Endodermal cell (in vitro differentiated cells): Measurements from ENCODE around the gene TPGS2. TPM values are rescaled to one million over a fixed set of nuclear protein-coding genes. Genes with fewer than 3 reads are reported as not detected.
A peak's percentile ranks its signal among the peaks of the same experiment; 100 is the strongest.
"Not testable (repeated sequence)": the region's sequence is repeated elsewhere in the genome, so short reads cannot be mapped to it uniquely, and the experiment has no call there.

Experiments used
- DNase-seq: peaks from one replicate; pipeline ENCODE4 v3.0.0-alpha.2; 2017
- H3K27ac ChIP-seq: 2 replicates; pipeline ENCODE4 v1.5.1; 2013; ENCODE audit warnings: mild to moderate bottlenecking, low read depth, low read length, moderate library complexity
- H3K27me3 ChIP-seq: 2 replicates; pipeline ENCODE4 v1.6.1; 2013; ENCODE audit warnings: mild to moderate bottlenecking, low read length, moderate library complexity; ENCODE audit not compliant: insufficient read depth, control insufficient read depth, poor library complexity, severe bottlenecking
- H3K36me3 ChIP-seq: 2 replicates; pipeline ENCODE4 v1.7.0; 2013; ENCODE audit warnings: mild to moderate bottlenecking, low read length, moderate library complexity; ENCODE audit not compliant: control insufficient read depth, insufficient read depth
- H3K4me1 ChIP-seq: one replicate; pipeline ENCODE4 v1.7.0; 2013; ENCODE audit warnings: low read length; ENCODE audit not compliant: control insufficient read depth, insufficient read depth
- H3K4me3 ChIP-seq: 2 replicates; pipeline ENCODE4 v1.5.1; 2013; ENCODE audit warnings: mild to moderate bottlenecking, low read length, moderate library complexity
- H3K9ac ChIP-seq: 2 replicates; pipeline ENCODE4 v1.6.1; 2013; ENCODE audit warnings: mild to moderate bottlenecking, low read length, moderate library complexity; ENCODE audit not compliant: poor library complexity, severe bottlenecking; ENCODE audit errors: extremely low read depth
- H3K9me3 ChIP-seq: 2 replicates; pipeline ENCODE4 v1.6.1; 2013; ENCODE audit warnings: mild to moderate bottlenecking, low read length, moderate library complexity; ENCODE audit not compliant: control insufficient read depth
- H3K27ac Mint-ChIP-seq: 2 replicates; pipeline ENCODE4 v1.8.0; 2020; ENCODE audit warnings: mixed read lengths
- H3K27me3 Mint-ChIP-seq: 2 replicates; pipeline ENCODE4 v1.8.0; 2021; ENCODE audit warnings: mild to moderate bottlenecking, mixed read lengths; ENCODE audit not compliant: insufficient read depth
- H3K36me3 Mint-ChIP-seq: 2 replicates; pipeline ENCODE4 v1.8.0; 2020; ENCODE audit warnings: low read depth, mixed read lengths
- H3K4me1 Mint-ChIP-seq: 2 replicates; pipeline ENCODE4 v1.8.0; 2020; ENCODE audit warnings: mixed read lengths
- H3K4me3 Mint-ChIP-seq: 2 replicates; pipeline ENCODE4 v1.8.0; 2020; ENCODE audit warnings: mild to moderate bottlenecking, moderate library complexity, mixed read lengths
- H3K9me3 Mint-ChIP-seq: 2 replicates; pipeline ENCODE4 v1.8.0; 2020; ENCODE audit warnings: mild to moderate bottlenecking, mixed read lengths
- CTCF ChIP-seq: fragments of 200-600 bp; sonication (generic); conservative IDR thresholded peaks from 2 replicates; pipeline ENCODE4 v1.5.0; 2021; ENCODE audit warnings: antibody characterized with exemption, mild to moderate bottlenecking
- WGBS, 2 experiments: methylation state at CpG; one replicate each; pipeline versions ENCODE4 v1.1.5 to v1.1.7; 2013; ENCODE audit warnings: missing lambda C conversion rate in 2 of 2, mixed read lengths in 1 of 2; ENCODE audit not compliant: insufficient coverage in 1 of 2, insufficient read length in 1 of 2; 5-methylcytosine and 5-hydroxymethylcytosine counted together
- total RNA-seq, 2 donors: library from RNA; stranded (reverse); fragmentation: NEBNext Ultra II Directional in 1 of 2; extraction: Animal tissue kit (Norgen Biotek cat#: 25700) in 1 of 2; gene quantifications; 2 replicates in 1 of 2; 3 replicates in 1 of 2; pipeline ENCODE4 v1.2.1, GENCODE V29; 2021

Gene TPGS2
- total RNA-seq, 2 donors from 2014 or later = 117 to 128 TPM

GRCh38 chr18:36818652-36819051 lies 10.2 kb downstream of the TPGS2 start:
- no peak for TF ChIP-seq CTCF
- no peak overlapping the region for H3K9ac ChIP-seq
- 93% methylated on average over 3 of the region's 3 CpGs; no CpG with 5 or more reads in 1 of the 2 experiments for WGBS, 2 experiments
- Mint-ChIP-seq H3K27ac (no peak overlapping the region), H3K4me3 (no peak overlapping the region), H3K4me1 (peaks cover 44% of the 10 kb centered on the region), H3K27me3 (no peaks in the 10 kb centered on the region), H3K36me3 (peaks cover 30% of the 10 kb centered on the region), H3K9me3 (no peaks in the 10 kb centered on the region)
- H3K27ac ChIP-seq = no peak overlapping the region
- no peaks in the 10 kb centered on the region for H3K27me3 ChIP-seq
- H3K4me1 ChIP-seq = peaks cover 13% of the 10 kb centered on the region
- no peaks in the 10 kb centered on the region for H3K9me3 ChIP-seq
- peaks cover 35% of the 10 kb centered on the region for H3K36me3 ChIP-seq
- no peak overlapping the region for H3K4me3 ChIP-seq
- DNase-seq = no peak

- H3K9me3 Mint-ChIP-seq = no peaks in the 10 kb centered on the region
- H3K9ac ChIP-seq = no peak overlapping the region
- peaks cover 37% of the 10 kb centered on the region for H3K36me3 Mint-ChIP-seq
- no peaks in the 10 kb centered on the region for H3K27me3 ChIP-seq
- H3K27ac Mint-ChIP-seq = no peak overlapping the region
- peaks cover 34% of the 10 kb centered on the region for H3K36me3 ChIP-seq
- H3K9me3 ChIP-seq = no peaks in the 10 kb centered on the region
- H3K27ac ChIP-seq = no peak overlapping the region
- H3K4me1 Mint-ChIP-seq = peaks cover 49% of the 10 kb centered on the region
- TF ChIP-seq CTCF = no peak
- WGBS, 2 experiments = 100% methylated on average over 1 of the region's 1 CpG
- no peaks in the 10 kb centered on the region for H3K27me3 Mint-ChIP-seq
- no peak for DNase-seq
- no peak overlapping the region for H3K4me3 Mint-ChIP-seq
- peaks cover 13% of the 10 kb centered on the region for H3K4me1 ChIP-seq
- H3K4me3 ChIP-seq = no peak overlapping the region
Observed at GRCh38 chr18:36817039-36817438, 11.8 kb downstream of the TPGS2 start.

- H3K27me3 ChIP-seq, H3K9me3 ChIP-seq, H3K4me3 ChIP-seq, H3K9me3 Mint-ChIP-seq, H3K4me3 Mint-ChIP-seq, DNase-seq, H3K9ac ChIP-seq, H3K27ac Mint-ChIP-seq, H3K27ac ChIP-seq, H3K27me3 Mint-ChIP-seq: not testable (repeated sequence)
- H3K36me3 Mint-ChIP-seq = peaks cover 39% of the 10 kb centered on the region
- H3K4me1 ChIP-seq = peaks cover 13% of the 10 kb centered on the region
- H3K4me1 Mint-ChIP-seq = peaks cover 45% of the 10 kb centered on the region
- peaks cover 39% of the 10 kb centered on the region for H3K36me3 ChIP-seq
Observed at GRCh38 chr18:36816096-36816495, 12.7 kb downstream of the TPGS2 start.

- H3K27me3 Mint-ChIP-seq = no peaks in the 10 kb centered on the region
- H3K4me3 Mint-ChIP-seq = peak overlapping the region; percentile 32
Observed at GRCh38 chr18:36814994-36815393, 13.8 kb downstream of the TPGS2 start.

More at GRCh38 chr18:36814994-36815393, 13.8 kb downstream of the TPGS2 start:
- 60% methylated on average over 1 of the region's 1 CpG; no CpG with 5 or more reads in 1 of the 2 experiments for WGBS, 2 experiments
- H3K9me3 ChIP-seq = no peaks in the 10 kb centered on the region
- DNase-seq = peak; percentile 69
- no peak overlapping the region for H3K27ac Mint-ChIP-seq
- peak overlapping the region; percentile 48 for H3K4me3 ChIP-seq
- H3K4me1 ChIP-seq = peaks cover 20% of the 10 kb centered on the region
- peaks cover 39% of the 10 kb centered on the region for H3K36me3 ChIP-seq
- no peak for TF ChIP-seq CTCF
- H3K27ac ChIP-seq = no peak overlapping the region
- no peak overlapping the region for H3K9ac ChIP-seq
- no peaks in the 10 kb centered on the region for H3K27me3 ChIP-seq
- H3K9me3 Mint-ChIP-seq = no peaks in the 10 kb centered on the region
- H3K4me1 Mint-ChIP-seq = peaks cover 48% of the 10 kb centered on the region
- peaks cover 35% of the 10 kb centered on the region for H3K36me3 Mint-ChIP-seq
